HepG2 (cell line): ENCODE results near the gene CHKA. TPM values are rescaled to one million over a fixed set of nuclear protein-coding genes. Genes with fewer than 3 reads are reported as not detected.

Source experiments
- ATAC-seq: fragments of 200-7000 bp; cut with Tn5 transposase; 3 replicates; pipeline ENCODE4 v1.9.1; 2020; ENCODE audit warnings: mild to moderate bottlenecking, moderate library complexity
- BruUV-seq: library from RNA; stranded (reverse); fragments of 400-500 nt; replicated peaks from 2 replicates; lab custom pipeline; 2021; lab: Mats Ljungman, UMichigan
- CTCF ChIA-PET: fragments of 300-600 bp; formaldehyde crosslinking; extraction: SDS; loops from one replicate; lab custom pipeline; 2021; ENCODE audit warnings: low total read pairs, inconsistent platforms, low intra/inter-chr PET ratio; lab: Yijun Ruan, JAX
- POLR2A ChIA-PET: fragments of 350-600 bp; sonication (Branson Sonifier 250); formaldehyde crosslinking; loops from one replicate; lab custom pipeline; 2020; ENCODE audit warnings: antibody characterized with exemption, inconsistent platforms; lab: Yijun Ruan, JAX
- DNase-seq: peaks from one replicate; pipeline ENCODE4 v3.0.0-alpha.2; 2015; ENCODE audit warnings: low spot score
- FAIRE-seq: peaks from 3 replicates; lab custom pipeline; 2011; peaks lifted over from hg19 to GRCh38; lab: Jason Lieb, UNC
- H2AFZ ChIP-seq: one replicate; pipeline ENCODE4 v1.6.1; 2011; ENCODE audit warnings: low read length, inconsistent platforms
- H3K27ac ChIP-seq: fragments of 300-600 bp; 3 replicates; pipeline ENCODE4 v1.8.0; 2011; ENCODE audit warnings: mixed run types, mild to moderate bottlenecking, mixed read lengths, low read length, inconsistent platforms; ENCODE audit not compliant: insufficient read depth; ENCODE audit errors: extremely low read length
- H3K27me3 ChIP-seq, 2 experiments: fragments of 200-600 bp in 1 of 2; 2 replicates in 1 of 2; 3 replicates in 1 of 2; pipeline versions ENCODE4 v1.6.0 to v1.8.0; 2011; ENCODE audit warnings: low read length in 2 of 2, mild to moderate bottlenecking in 2 of 2, moderate library complexity in 2 of 2, inconsistent platforms in 1 of 2; ENCODE audit not compliant: insufficient read depth in 2 of 2, control insufficient read depth in 1 of 2
- H3K36me3 ChIP-seq, 2 experiments: fragments of 200-600 bp in 1 of 2; replicated peaks in 1 of 2; 2 replicates in 1 of 2; 3 replicates in 1 of 2; pipeline versions ENCODE4 v1.5.1 to v1.8.0; 2011; ENCODE audit warnings: low read length in 2 of 2, inconsistent platforms in 1 of 2; ENCODE audit not compliant: insufficient read depth in 2 of 2, control insufficient read depth in 1 of 2
- H3K4me1 ChIP-seq: 2 replicates; pipeline ENCODE4 v1.5.1; 2012; ENCODE audit warnings: low read length, inconsistent platforms; ENCODE audit not compliant: insufficient read depth
- H3K4me2 ChIP-seq: 2 replicates; pipeline ENCODE4 v1.6.0; 2011; ENCODE audit warnings: low read depth, low read length, inconsistent platforms
- H3K4me3 ChIP-seq, 3 experiments: fragments of 200-600 bp in 1 of 3; sonication (generic), shearing (Covaris generic) in 1 of 3; replicated peaks in 1 of 3; 2 replicates each; pipeline ENCODE4 v1.5.1; 2011 to 2016; ENCODE audit warnings: low read length in 3 of 3, inconsistent platforms in 2 of 3, low read depth in 2 of 3, mild to moderate bottlenecking in 2 of 3, control low read depth in 1 of 3, mixed read lengths in 1 of 3; ENCODE audit not compliant: insufficient read depth in 1 of 3
- H3K79me2 ChIP-seq: one replicate; pipeline ENCODE4 v1.6.1; 2011; ENCODE audit warnings: low read length, inconsistent platforms; ENCODE audit not compliant: insufficient read depth
- H3K9ac ChIP-seq: 2 replicates; pipeline ENCODE4 v1.6.0; 2011; ENCODE audit warnings: mild to moderate bottlenecking, low read depth, low read length, inconsistent platforms; ENCODE audit not compliant: insufficient read depth
- H3K9me3 ChIP-seq: 2 replicates; pipeline ENCODE4 v1.5.1; 2012; ENCODE audit warnings: mild to moderate bottlenecking, low read length
- H4K20me1 ChIP-seq: 2 replicates; pipeline ENCODE4 v1.6.0; 2011; ENCODE audit warnings: inconsistent platforms, mild to moderate bottlenecking, low read length, moderate library complexity; ENCODE audit not compliant: insufficient read depth
- AKAP8 ChIP-seq: sonication (generic); formaldehyde crosslinking; IDR thresholded peaks from 2 replicates; pipeline ENCODE4 v1.5.1; 2020; ENCODE audit warnings: mild to moderate bottlenecking, missing genetic modification reagents
- CREM ChIP-seq, 2 experiments: sonication (generic) in 1 of 2; formaldehyde crosslinking in 1 of 2; IDR thresholded peaks; 2 replicates each; pipeline versions ENCODE4 v1.4.0 to v1.6.1; 2016 to 2020; ENCODE audit warnings: antibody characterized with exemption in 1 of 2, mild to moderate bottlenecking in 1 of 2, missing genetic modification reagents in 1 of 2
- ELF4 ChIP-seq: sonication (generic); formaldehyde crosslinking; IDR thresholded peaks from 2 replicates; pipeline ENCODE4 v1.5.0; 2020; ENCODE audit warnings: missing genetic modification reagents, mild to moderate bottlenecking, moderate library complexity, borderline replicate concordance
- MBD4 ChIP-seq: IDR thresholded peaks from 2 replicates; pipeline ENCODE4 v1.6.1; 2012; ENCODE audit warnings: low read length, inconsistent platforms, borderline replicate concordance
- MIER2 ChIP-seq: IDR thresholded peaks from 2 replicates; pipeline ENCODE4 v1.6.1; 2016; ENCODE audit warnings: missing biosample characterization, missing genetic modification reagents
- POLR2A ChIP-seq, 2 experiments: IDR thresholded peaks; 2 replicates each; pipeline ENCODE4 v1.6.1; 2011; ENCODE audit warnings: low read depth in 2 of 2, low read length in 2 of 2, mild to moderate bottlenecking in 1 of 2, moderate library complexity in 1 of 2; ENCODE audit not compliant: insufficient read depth in 1 of 2
- SPEN ChIP-seq: sonication (generic); formaldehyde crosslinking; IDR thresholded peaks from 2 replicates; pipeline ENCODE4 v1.5.1; 2020; ENCODE audit warnings: low read depth, mild to moderate bottlenecking, missing genetic modification reagents
- SUZ12 ChIP-seq: fragments of 150-350 bp; IDR thresholded peaks from 2 replicates; pipeline ENCODE4 v1.6.1; 2014; ENCODE audit warnings: low read depth, low read length
- TEAD3 ChIP-seq: optimal IDR thresholded peaks from 2 replicates; pipeline ENCODE3; 2016; ENCODE audit warnings: borderline replicate concordance
- ZFP37 ChIP-seq: sonication (generic); formaldehyde crosslinking; IDR thresholded peaks from 2 replicates; pipeline ENCODE4 v1.4.0; 2020; ENCODE audit warnings: missing genetic modification reagents, borderline replicate concordance
- ZNF776 ChIP-seq: sonication (generic); formaldehyde crosslinking; IDR thresholded peaks from 2 replicates; pipeline ENCODE4 v1.4.0; 2020; ENCODE audit warnings: mild to moderate bottlenecking, missing genetic modification reagents
- WGBS: methylation state at CpG from one replicate; pipeline ENCODE4 v1.1.6; 2017; ENCODE audit warnings: low lambda C conversion rate; 5-methylcytosine and 5-hydroxymethylcytosine counted together
- in situ Hi-C: cut with HindIII; loops from 2 replicates; pipeline ENCODE4 v1.10.0; 2017; ENCODE audit warnings: low pct_unique_long_range_greater_than_20kb; ENCODE audit not compliant: extremely low pct_ligation_motif_present
- intact Hi-C: fragments of 100-400 bp; cut with micrococcal nuclease; formaldehyde crosslinking; loops from one replicate; pipeline ENCODE4 v1.10.0; 2022; ENCODE audit not compliant: unreplicated experiment
- polyA plus RNA-seq, 8 experiments: library from polyadenylated mRNA; depleted of rRNA in 3 of 8; stranded (reverse) in 7 of 8; unstranded in 1 of 8; fragments of >200 nt; fragmentation: Illumina TruSeq in 4 of 8; extraction: Trizol in 4 of 8; gene quantifications; 2 replicates each; pipeline versions ENCODE4 v1.2.1 to v1.2.3, GENCODE V29; 2011 to 2016; ENCODE audit warnings: low read depth in 4 of 8, missing spikeins in 1 of 8, mixed read lengths in 1 of 8; ENCODE audit not compliant: insufficient read depth in 1 of 8
- total RNA-seq, 5 experiments: library from RNA; depleted of rRNA; stranded (reverse); fragments of >200 nt; fragmentation: Illumina TruSeq; extraction: Trizol; gene quantifications; 2 replicates each; pipeline ENCODE4 v1.2.3, GENCODE V29; 2016; ENCODE audit warnings: low read depth in 1 of 5
- TF ChIP-seq, protein P1 (sequence below): sonication (generic); formaldehyde crosslinking; conservative IDR thresholded peaks from 2 replicates; pipeline ENCODE4 v1.8.0; 2022; ENCODE audit warnings: low read depth, missing genetic modification reagents
- TF ChIP-seq, protein P2 (sequence below): sonication (generic); formaldehyde crosslinking; IDR thresholded peaks from 2 replicates; pipeline ENCODE4 v1.5.0; 2020; ENCODE audit warnings: missing genetic modification reagents
- TF ChIP-seq, protein P3 (sequence below): sonication (generic); formaldehyde crosslinking; IDR thresholded peaks from 2 replicates; pipeline ENCODE4 v1.4.0; 2020; ENCODE audit warnings: missing genetic modification reagents
- TF ChIP-seq, protein P4 (sequence below): sonication (generic); formaldehyde crosslinking; IDR thresholded peaks from 2 replicates; pipeline ENCODE4 v1.8.1; 2023; ENCODE audit warnings: mild to moderate bottlenecking, missing genetic modification reagents
- TF ChIP-seq, protein P5 (sequence below): sonication (generic); formaldehyde crosslinking; IDR thresholded peaks from 2 replicates; pipeline ENCODE4 v1.5.1; 2020; ENCODE audit warnings: missing genetic modification reagents, mild to moderate bottlenecking, borderline replicate concordance

The CHKA gene
- total and polyA plus RNA-seq, 2 of the 13 experiments (the other 11 are each of a cell fraction or from before 2014, with no cell fraction given), result 71.6 to 92.7 TPM

DNA sequence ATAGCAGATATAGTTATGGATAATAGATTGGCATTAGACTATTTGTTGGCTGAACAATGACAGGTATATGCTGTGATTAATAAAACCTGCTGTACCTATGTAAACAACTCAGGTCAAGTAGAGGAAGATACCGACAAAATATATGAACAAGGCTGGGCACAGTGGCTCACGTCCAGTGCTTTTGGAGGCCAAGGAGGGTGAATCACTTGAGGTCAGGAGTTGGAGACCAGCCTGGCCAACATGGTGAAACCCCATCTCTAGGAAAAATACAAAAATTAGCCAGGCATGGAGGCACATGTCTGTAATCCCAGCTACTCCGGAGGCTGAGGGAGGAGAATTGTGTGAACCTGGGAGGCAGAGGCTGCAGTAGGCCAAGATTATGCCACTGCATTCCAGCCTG lies 14.0 kb upstream of the CHKA start:
- ATAC-seq, result no peak
- no TSS peak for BruUV-seq
- in situ Hi-C loops (no loop called here), intact Hi-C loops (no loop called here)
- Histone ChIP-seq H4K20me1 (no peaks in the 10 kb centered on the region), H3K27ac (no peak overlapping the region), H3K36me3 (no peaks in the 10 kb centered on the region), H3K9me3 (peaks cover 31% of the 10 kb centered on the region), H3K9ac (no peak overlapping the region), H3K4me3 (no peak overlapping the region), H3K79me2 (no peaks in the 10 kb centered on the region), H3K27me3 (no peaks in the 10 kb centered on the region), H3K4me2 (no peak overlapping the region), H3K4me1 (peaks cover 44% of the 10 kb centered on the region), H2AFZ (no peak overlapping the region)
- no peak for DNase-seq
- TF ChIP-seq CREM (IDR thresholded peaks at IDR 0.05) (no peak), CREM (CRISPR knock-in tag; IDR thresholded peaks at IDR 0.05) (no peak), TEAD3 (CRISPR knock-in tag) (no peak), SUZ12 (no peak), ELF4 (CRISPR knock-in tag) (no peak), MBD4 (no peak), ZNF776 (CRISPR knock-in tag) (no peak), AKAP8 (CRISPR knock-in tag) (no peak), ZFP37 (CRISPR knock-in tag) (no peak), SPEN (CRISPR knock-in tag) (no peak), POLR2A (IDR thresholded peaks at IDR 0.05; ENCODE audit: insufficient read depth in 1 of 2, low read depth in 2 of 2, low read length in 2 of 2) (no peak), MIER2 (CRISPR knock-in tag) (no peak)
- TF ChIP-seq, protein P1, sequence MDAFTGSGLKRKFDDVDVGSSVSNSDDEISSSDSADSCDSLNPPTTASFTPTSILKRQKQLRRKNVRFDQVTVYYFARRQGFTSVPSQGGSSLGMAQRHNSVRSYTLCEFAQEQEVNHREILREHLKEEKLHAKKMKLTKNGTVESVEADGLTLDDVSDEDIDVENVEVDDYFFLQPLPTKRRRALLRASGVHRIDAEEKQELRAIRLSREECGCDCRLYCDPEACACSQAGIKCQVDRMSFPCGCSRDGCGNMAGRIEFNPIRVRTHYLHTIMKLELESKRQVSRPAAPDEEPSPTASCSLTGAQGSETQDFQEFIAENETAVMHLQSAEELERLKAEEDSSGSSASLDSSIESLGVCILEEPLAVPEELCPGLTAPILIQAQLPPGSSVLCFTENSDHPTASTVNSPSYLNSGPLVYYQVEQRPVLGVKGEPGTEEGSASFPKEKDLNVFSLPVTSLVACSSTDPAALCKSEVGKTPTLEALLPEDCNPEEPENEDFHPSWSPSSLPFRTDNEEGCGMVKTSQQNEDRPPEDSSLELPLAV (CRISPR knock-in tag), result no peak
- TF ChIP-seq, protein P2, sequence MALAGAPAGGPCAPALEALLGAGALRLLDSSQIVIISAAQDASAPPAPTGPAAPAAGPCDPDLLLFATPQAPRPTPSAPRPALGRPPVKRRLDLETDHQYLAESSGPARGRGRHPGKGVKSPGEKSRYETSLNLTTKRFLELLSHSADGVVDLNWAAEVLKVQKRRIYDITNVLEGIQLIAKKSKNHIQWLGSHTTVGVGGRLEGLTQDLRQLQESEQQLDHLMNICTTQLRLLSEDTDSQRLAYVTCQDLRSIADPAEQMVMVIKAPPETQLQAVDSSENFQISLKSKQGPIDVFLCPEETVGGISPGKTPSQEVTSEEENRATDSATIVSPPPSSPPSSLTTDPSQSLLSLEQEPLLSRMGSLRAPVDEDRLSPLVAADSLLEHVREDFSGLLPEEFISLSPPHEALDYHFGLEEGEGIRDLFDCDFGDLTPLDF (CRISPR knock-in tag), result no peak
- TF ChIP-seq, protein P3, sequence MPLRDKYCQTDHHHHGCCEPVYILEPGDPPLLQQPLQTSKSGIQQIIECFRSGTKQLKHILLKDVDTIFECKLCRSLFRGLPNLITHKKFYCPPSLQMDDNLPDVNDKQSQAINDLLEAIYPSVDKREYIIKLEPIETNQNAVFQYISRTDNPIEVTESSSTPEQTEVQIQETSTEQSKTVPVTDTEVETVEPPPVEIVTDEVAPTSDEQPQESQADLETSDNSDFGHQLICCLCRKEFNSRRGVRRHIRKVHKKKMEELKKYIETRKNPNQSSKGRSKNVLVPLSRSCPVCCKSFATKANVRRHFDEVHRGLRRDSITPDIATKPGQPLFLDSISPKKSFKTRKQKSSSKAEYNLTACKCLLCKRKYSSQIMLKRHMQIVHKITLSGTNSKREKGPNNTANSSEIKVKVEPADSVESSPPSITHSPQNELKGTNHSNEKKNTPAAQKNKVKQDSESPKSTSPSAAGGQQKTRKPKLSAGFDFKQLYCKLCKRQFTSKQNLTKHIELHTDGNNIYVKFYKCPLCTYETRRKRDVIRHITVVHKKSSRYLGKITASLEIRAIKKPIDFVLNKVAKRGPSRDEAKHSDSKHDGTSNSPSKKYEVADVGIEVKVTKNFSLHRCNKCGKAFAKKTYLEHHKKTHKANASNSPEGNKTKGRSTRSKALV (CRISPR knock-in tag), result no peak
- TF ChIP-seq, protein P4, sequence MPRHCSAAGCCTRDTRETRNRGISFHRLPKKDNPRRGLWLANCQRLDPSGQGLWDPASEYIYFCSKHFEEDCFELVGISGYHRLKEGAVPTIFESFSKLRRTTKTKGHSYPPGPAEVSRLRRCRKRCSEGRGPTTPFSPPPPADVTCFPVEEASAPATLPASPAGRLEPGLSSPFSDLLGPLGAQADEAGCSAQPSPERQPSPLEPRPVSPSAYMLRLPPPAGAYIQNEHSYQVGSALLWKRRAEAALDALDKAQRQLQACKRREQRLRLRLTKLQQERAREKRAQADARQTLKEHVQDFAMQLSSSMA (CRISPR knock-in tag), result no peak
- TF ChIP-seq, protein P5, sequence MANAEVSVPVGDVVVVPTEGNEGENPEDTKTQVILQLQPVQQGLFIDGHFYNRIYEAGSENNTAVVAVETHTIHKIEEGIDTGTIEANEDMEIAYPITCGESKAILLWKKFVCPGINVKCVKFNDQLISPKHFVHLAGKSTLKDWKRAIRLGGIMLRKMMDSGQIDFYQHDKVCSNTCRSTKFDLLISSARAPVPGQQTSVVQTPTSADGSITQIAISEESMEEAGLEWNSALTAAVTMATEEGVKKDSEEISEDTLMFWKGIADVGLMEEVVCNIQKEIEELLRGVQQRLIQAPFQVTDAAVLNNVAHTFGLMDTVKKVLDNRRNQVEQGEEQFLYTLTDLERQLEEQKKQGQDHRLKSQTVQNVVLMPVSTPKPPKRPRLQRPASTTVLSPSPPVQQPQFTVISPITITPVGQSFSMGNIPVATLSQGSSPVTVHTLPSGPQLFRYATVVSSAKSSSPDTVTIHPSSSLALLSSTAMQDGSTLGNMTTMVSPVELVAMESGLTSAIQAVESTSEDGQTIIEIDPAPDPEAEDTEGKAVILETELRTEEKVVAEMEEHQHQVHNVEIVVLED (CRISPR knock-in tag), result no peak
- WGBS, result 88% methylated on average over 3 of the region's 3 CpGs
- POLR2A ChIA-PET, result interaction anchor here (5.0 to 5.8 kb wide), 2 partner anchors 7 to 11 kb away, joined by 88 to 91 read pairs; no protein-coding TSS in a partner anchor
- CTCF ChIA-PET, result no interaction called here
- no peak for FAIRE-seq
